H1 (cell line): ENCODE data around the gene SETD1B. TPM values are rescaled to one million over a fixed set of nuclear protein-coding genes. Genes with fewer than 3 reads are reported as not detected.
A peak's percentile ranks its signal among the peaks of the same experiment; 100 is the strongest.

Experiments
- CTCF ChIA-PET: fragments of 300-600 bp; sonication (Branson Sonifier 250); formaldehyde crosslinking; loops from one replicate; lab custom pipeline; 2021; ENCODE audit not compliant: partially characterized antibody; lab: Charles Lee
- POLR2A ChIA-PET: fragments of 300-600 bp; sonication (Branson Sonifier 250); formaldehyde crosslinking; loops from one replicate; lab custom pipeline; 2021; ENCODE audit warnings: inconsistent platforms; ENCODE audit not compliant: partially characterized antibody; lab: Charles Lee
- DNase-seq, 2 experiments: peaks; one replicate each; pipeline versions ENCODE4 v3.0.0 to v3.0.0-alpha.2; 2010 to 2022; ENCODE audit warnings: low spot score in 2 of 2, low read depth in 1 of 2, mixed read lengths in 1 of 2
- FAIRE-seq: peaks from 2 replicates; lab custom pipeline; 2011; peaks lifted over from hg19 to GRCh38; lab: Jason Lieb, UNC
- H2AFZ ChIP-seq: 2 replicates; pipeline ENCODE4 v1.8.1; 2012; ENCODE audit warnings: low read length, inconsistent platforms
- H2AK5ac ChIP-seq: 2 replicates; pipeline ENCODE4 v1.6.1; 2013; ENCODE audit warnings: low read depth, low read length
- H2BK120ac ChIP-seq: replicated peaks from 2 replicates; pipeline ENCODE3; 2013; ENCODE audit warnings: low read depth, low read length, inconsistent platforms
- H2BK12ac ChIP-seq: 2 replicates; pipeline ENCODE4 v1.6.1; 2013; ENCODE audit warnings: low read depth, low read length
- H2BK15ac ChIP-seq: 2 replicates; pipeline ENCODE4 v1.6.1; 2013; ENCODE audit warnings: low read length
- H2BK20ac ChIP-seq: 2 replicates; pipeline ENCODE4 v1.6.1; 2013; ENCODE audit warnings: low read length
- H2BK5ac ChIP-seq: 2 replicates; pipeline ENCODE4 v1.6.1; 2013; ENCODE audit warnings: low read depth, low read length
- H3K14ac ChIP-seq: 2 replicates; pipeline ENCODE4 v1.6.1; 2013; ENCODE audit warnings: inconsistent platforms; ENCODE audit not compliant: insufficient read length
- H3K18ac ChIP-seq: 2 replicates; pipeline ENCODE4 v1.6.1; 2013; ENCODE audit warnings: low read length; ENCODE audit errors: extremely low read depth
- H3K23ac ChIP-seq: 2 replicates; pipeline ENCODE4 v1.6.1; 2013; ENCODE audit warnings: inconsistent platforms; ENCODE audit not compliant: insufficient read length
- H3K23me2 ChIP-seq: 2 replicates; pipeline ENCODE4 v1.6.1; 2013; ENCODE audit warnings: low read depth, low read length
- H3K27ac ChIP-seq: 2 replicates; pipeline ENCODE4 v1.6.1; 2011; ENCODE audit warnings: low read depth, low read length, inconsistent platforms
- H3K27me3 ChIP-seq, 4 experiments: replicated peaks in 1 of 4; 1 replicate in 1 of 4; 2 replicates in 3 of 4; pipeline versions ENCODE4 v1.6.1 to v1.8.1; 2011 to 2013; ENCODE audit warnings: low read length in 3 of 4, mild to moderate bottlenecking in 3 of 4, inconsistent platforms in 2 of 4, mixed read lengths in 2 of 4, moderate library complexity in 1 of 4; ENCODE audit not compliant: control insufficient read depth in 3 of 4, insufficient read depth in 3 of 4; ENCODE audit errors: extremely low read depth in 1 of 4
- H3K36me3 ChIP-seq, 4 experiments: 2 replicates each; pipeline versions ENCODE4 v1.6.1 to v1.8.1; 2011 to 2013; ENCODE audit warnings: mild to moderate bottlenecking in 4 of 4, low read length in 3 of 4, moderate library complexity in 2 of 4, control low read depth in 1 of 4, inconsistent platforms in 1 of 4; ENCODE audit not compliant: insufficient read depth in 4 of 4, control insufficient read depth in 2 of 4
- H3K4ac ChIP-seq: replicated peaks from 2 replicates; pipeline ENCODE3; 2013; ENCODE audit warnings: low read length, low read depth, mixed read lengths, inconsistent platforms; ENCODE audit not compliant: insufficient read length
- H3K4me1 ChIP-seq, 4 experiments: replicated peaks in 1 of 4; 1 replicate in 1 of 4; 2 replicates in 3 of 4; pipeline versions ENCODE4 v1.6.1 to v1.8.1; 2011 to 2013; ENCODE audit warnings: low read length in 3 of 4, inconsistent platforms in 2 of 4, mixed read lengths in 1 of 4; ENCODE audit not compliant: insufficient read depth in 4 of 4, control insufficient read depth in 3 of 4
- H3K4me2 ChIP-seq, 2 experiments: 2 replicates each; pipeline versions ENCODE4 v1.6.1 to v1.8.1; 2011 to 2013; ENCODE audit warnings: low read depth in 2 of 2, low read length in 2 of 2, control low read depth in 1 of 2, inconsistent platforms in 1 of 2, mild to moderate bottlenecking in 1 of 2; ENCODE audit not compliant: insufficient read depth in 1 of 2
- H3K4me3 ChIP-seq, 4 experiments: fragments of 200-600, 300-600 bp in 1 of 4; sonication (generic), shearing (Covaris generic), sonication (Bioruptor Twin) in 1 of 4; 2 replicates each; pipeline versions ENCODE4 v1.5.1 to v1.8.1; 2011 to 2016; ENCODE audit warnings: low read length in 4 of 4, low read depth in 3 of 4, control low read depth in 2 of 4, inconsistent platforms in 2 of 4, mild to moderate bottlenecking in 2 of 4, mixed read lengths in 1 of 4, moderate library complexity in 1 of 4; ENCODE audit not compliant: insufficient read depth in 2 of 4; ENCODE audit errors: extremely low read depth in 1 of 4
- H3K56ac ChIP-seq: replicated peaks from 2 replicates; pipeline ENCODE3; 2013; ENCODE audit warnings: low read depth, mild to moderate bottlenecking, mixed read lengths, low read length, inconsistent platforms; ENCODE audit not compliant: insufficient read length
- H3K79me1 ChIP-seq: 2 replicates; pipeline ENCODE4 v1.6.1; 2013; ENCODE audit warnings: low read depth, low read length, control low read depth
- H3K79me2 ChIP-seq, 2 experiments: 2 replicates each; pipeline versions ENCODE4 v1.6.1 to v1.8.1; 2012 to 2013; ENCODE audit warnings: low read length in 2 of 2, mild to moderate bottlenecking in 2 of 2, inconsistent platforms in 1 of 2; ENCODE audit not compliant: insufficient read depth in 2 of 2, control insufficient read depth in 1 of 2
- H3K9ac ChIP-seq, 4 experiments: replicated peaks in 1 of 4; 1 replicate in 1 of 4; 2 replicates in 3 of 4; pipeline versions ENCODE4 v1.6.1 to v1.8.1; 2011 to 2013; ENCODE audit warnings: low read depth in 3 of 4, low read length in 3 of 4, control low read depth in 2 of 4, mild to moderate bottlenecking in 2 of 4, moderate library complexity in 2 of 4, inconsistent platforms in 1 of 4; ENCODE audit errors: extremely low read depth in 1 of 4
- H3K9me3 ChIP-seq, 2 experiments: 2 replicates each; pipeline versions ENCODE4 v1.6.1 to v1.8.1; 2012 to 2013; ENCODE audit warnings: mild to moderate bottlenecking in 2 of 2, moderate library complexity in 2 of 2, control low read depth in 1 of 2, inconsistent platforms in 1 of 2, low read depth in 1 of 2, low read length in 1 of 2, mixed read lengths in 1 of 2; ENCODE audit not compliant: insufficient read depth in 2 of 2
- H4K20me1 ChIP-seq, 2 experiments: replicated peaks in 1 of 2; 2 replicates each; pipeline versions ENCODE3 to v1.8.1; 2011 to 2013; ENCODE audit warnings: inconsistent platforms in 2 of 2, low read length in 2 of 2, mild to moderate bottlenecking in 1 of 2; ENCODE audit not compliant: insufficient read depth in 2 of 2, control insufficient read depth in 1 of 2
- H4K5ac ChIP-seq: 2 replicates; pipeline ENCODE4 v1.6.1; 2013; ENCODE audit warnings: low read length, low read depth, mixed read lengths, inconsistent platforms; ENCODE audit not compliant: insufficient read length
- H4K8ac ChIP-seq: 2 replicates; pipeline ENCODE4 v1.8.0; 2013; ENCODE audit warnings: mild to moderate bottlenecking, moderate library complexity, low read length, inconsistent platforms; ENCODE audit not compliant: insufficient read depth; ENCODE audit errors: extremely low read depth
- H4K91ac ChIP-seq: replicated peaks from 2 replicates; pipeline ENCODE3; 2013; ENCODE audit warnings: low read length, mixed read lengths, inconsistent platforms; ENCODE audit not compliant: insufficient read length
- SUZ12 ChIP-seq: fragments of 200-600 bp; sonication (generic); IDR thresholded peaks from 2 replicates; pipeline ENCODE4 v1.6.1; 2012; ENCODE audit warnings: mild to moderate bottlenecking, inconsistent platforms, low read length, moderate library complexity, mixed read lengths
- WGBS, 2 experiments: shearing (Covaris generic) in 1 of 2; methylation state at CpG; one replicate each; pipeline versions ENCODE4 v1.1.6 to v1.1.7; 2013 to 2015; ENCODE audit warnings: low lambda C conversion rate in 2 of 2, mixed read lengths in 2 of 2, inconsistent platforms in 1 of 2, low coverage in 1 of 2, missing lambda C conversion rate in 1 of 2; ENCODE audit not compliant: insufficient replicate concordance in 2 of 2, insufficient coverage in 1 of 2, insufficient read length in 1 of 2; ENCODE audit errors: extremely low coverage in 1 of 2, missing lambda C conversion rate in 1 of 2; 5-methylcytosine and 5-hydroxymethylcytosine counted together
- polyA plus RNA-seq, 7 experiments: library from polyadenylated mRNA; depleted of rRNA in 3 of 7; stranded (reverse) in 5 of 7; unstranded in 2 of 7; fragments of >200 nt in 5 of 7; fragments of 200-250 nt in 2 of 7; gene quantifications; 1 replicate in 5 of 7; 2 replicates in 1 of 7; 4 replicates in 1 of 7; pipeline versions ENCODE4 v1.2.1 to v1.2.3, GENCODE V29; 2011 to 2013; ENCODE audit warnings: missing spikeins in 2 of 7, mixed read lengths in 2 of 7
- total RNA-seq: library from RNA; stranded (reverse); fragmentation: NEBNext Ultra II Directional; extraction: Animal tissue kit (Norgen Biotek cat#: 25700); gene quantifications from 2 replicates; pipeline ENCODE4 v1.2.1, GENCODE V29; 2021

SETD1B gene
- total and polyA plus RNA-seq, 2 of the 8 experiments (the other 6 are each of a cell fraction or from before 2014, with no cell fraction given), result 1.3 to 17.7 TPM

- Histone ChIP-seq H3K79me1 (no peaks in the 10 kb centered on the region), H2BK5ac (peak overlapping the region; percentile 76), H3K56ac (peak overlapping the region; percentile 3), H3K4ac (no peak overlapping the region), H3K79me2 (no peaks in the 10 kb centered on the region), H3K9ac (no peak overlapping the region; a peak in 1 of 7 replicates), H2BK120ac (no peak overlapping the region), H2BK12ac (0 out of 2 replicates have a peak overlapping the region, but pooled peaks have one; percentile 68), H2AFZ (no peak overlapping the region), H2BK20ac (0 out of 2 replicates have a peak overlapping the region, but pooled peaks have one; percentile 6), H4K91ac (peak overlapping the region; percentile 90), H3K9me3 (no peaks in the 10 kb centered on the region), H3K27me3 (no peaks in the 10 kb centered on the region), H4K8ac (0 out of 2 replicates have a peak overlapping the region, but pooled peaks have one; percentile 10), H3K36me3 (peaks cover 0 to 2% (median 1%) of the 10 kb centered on the region in 4 experiments; a peak in 3 of 8 replicates), H3K18ac (peak overlapping the region; percentile 83; the same call in 1 of the 2 replicates), H2AK5ac (0 out of 2 replicates have a peak overlapping the region, but pooled peaks have one; percentile 85), H2BK15ac (no peak overlapping the region), H3K4me3 (no peak overlapping the region), H4K20me1 (peaks cover 0 to 4% of the 10 kb centered on the region in 2 experiments), H3K23me2 (no peaks in the 10 kb centered on the region), H3K27ac (peak overlapping the region; percentile 45; the same call in 1 of the 2 replicates), H3K23ac (no peak overlapping the region), H3K4me1 (peaks cover 0 to 18% (median 14%) of the 10 kb centered on the region in 4 experiments; a peak in 6 of 7 replicates), H3K4me2 (peak overlapping the region; percentile 7 to 26; a peak in 3 of 4 replicates), H3K14ac (no peak overlapping the region), H4K5ac (peak overlapping the region; percentile 36)
- CTCF ChIA-PET, result interaction anchor here (0.6 to 18.5 kb wide), 15 partner anchors 13 to 1227 kb away, joined by 3 to 335 read pairs (median 5); partner anchors contain the start of genes RHOF and TMEM120B
- POLR2A ChIA-PET, result interaction anchor here (0.7 to 34.9 kb wide), 5 partner anchors 24 to 113 kb away, joined by 3 to 958 read pairs (median 4); partner anchors contain the start of genes PSMD9, RHOF, SETD1B and TMEM120B
- WGBS, 2 experiments, result 77% methylated on average over 16 of the region's 16 CpGs; no CpG with 5 or more reads in 1 of the 2 experiments
- FAIRE-seq (no peak), DNase-seq (no peak)
- TF ChIP-seq SUZ12, result no peak
These were observed 28.3 kb upstream of the SETD1B start for GRCh38 chr12:121775501-121775900.
